ENCODE results near the gene POLR3A. TPM values are rescaled to one million over a fixed set of nuclear protein-coding genes. Genes with fewer than 3 reads are reported as not detected.

The POLR3A gene
- total RNA-seq, 6 donors from 2014 or later, result 10.5 to 18.9 (median 11.0) TPM

GRCh38 chr10:77977934-77978333 is 51.4 kb downstream of the POLR3A start:
- Histone ChIP-seq H3K9me3 (no peaks in the 10 kb centered on the region), H3K36me3 (peaks cover 27 to 68% (median 56%) of the 10 kb centered on the region in 4 donors), H3K27ac (no peak overlapping the region), H3K4me3 (no peak overlapping the region), H3K27me3 (no peaks in the 10 kb centered on the region), H3K4me1 (no peaks in the 10 kb centered on the region)
- TF ChIP-seq, protein P1, sequence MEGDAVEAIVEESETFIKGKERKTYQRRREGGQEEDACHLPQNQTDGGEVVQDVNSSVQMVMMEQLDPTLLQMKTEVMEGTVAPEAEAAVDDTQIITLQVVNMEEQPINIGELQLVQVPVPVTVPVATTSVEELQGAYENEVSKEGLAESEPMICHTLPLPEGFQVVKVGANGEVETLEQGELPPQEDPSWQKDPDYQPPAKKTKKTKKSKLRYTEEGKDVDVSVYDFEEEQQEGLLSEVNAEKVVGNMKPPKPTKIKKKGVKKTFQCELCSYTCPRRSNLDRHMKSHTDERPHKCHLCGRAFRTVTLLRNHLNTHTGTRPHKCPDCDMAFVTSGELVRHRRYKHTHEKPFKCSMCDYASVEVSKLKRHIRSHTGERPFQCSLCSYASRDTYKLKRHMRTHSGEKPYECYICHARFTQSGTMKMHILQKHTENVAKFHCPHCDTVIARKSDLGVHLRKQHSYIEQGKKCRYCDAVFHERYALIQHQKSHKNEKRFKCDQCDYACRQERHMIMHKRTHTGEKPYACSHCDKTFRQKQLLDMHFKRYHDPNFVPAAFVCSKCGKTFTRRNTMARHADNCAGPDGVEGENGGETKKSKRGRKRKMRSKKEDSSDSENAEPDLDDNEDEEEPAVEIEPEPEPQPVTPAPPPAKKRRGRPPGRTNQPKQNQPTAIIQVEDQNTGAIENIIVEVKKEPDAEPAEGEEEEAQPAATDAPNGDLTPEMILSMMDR (IDR thresholded peaks at IDR 0.05), result no peak
- 93 to 100% methylated on average over 3 of the region's 3 CpGs for WGBS, 2 donors
- no peak for ATAC-seq (ENCODE audit: low FRiP score in 2 of 2)
- no peak for DNase-seq

- H3K9me3 ChIP-seq, result no peaks in the 10 kb centered on the region
- H3K27ac ChIP-seq, result no peak overlapping the region
- ATAC-seq (ENCODE audit: low FRiP score in 2 of 2) (no peak), DNase-seq (no peak)
- peaks cover 27 to 59% (median 48%) of the 10 kb centered on the region in 4 donors for H3K36me3 ChIP-seq
- TF ChIP-seq, protein P1 (IDR thresholded peaks at IDR 0.05), result no peak
- TF ChIP-seq POLR2AphosphoS5 (IDR thresholded peaks at IDR 0.05) (no peak), POLR2A (IDR thresholded peaks at IDR 0.05) (no peak), EP300 (IDR thresholded peaks at IDR 0.05) (no peak)
- H3K4me3 ChIP-seq, result no peak overlapping the region
- no peaks in the 10 kb centered on the region for H3K27me3 ChIP-seq
- H3K4me1 ChIP-seq, result no peaks in the 10 kb centered on the region
- 89 to 93% methylated on average over 6 of the region's 7 CpGs for WGBS, 2 donors
Measured at GRCh38 chr10:77977016-77977415, 52.3 kb downstream of the POLR3A start.

- H3K9me3 ChIP-seq, result no peaks in the 10 kb centered on the region
- H3K27me3 ChIP-seq, result no peaks in the 10 kb centered on the region
- no peak for ATAC-seq (ENCODE audit: low FRiP score in 2 of 2)
- no peak overlapping the region for H3K27ac ChIP-seq
- peaks cover 11 to 15% (median 12%) of the 10 kb centered on the region in 4 donors for H3K4me1 ChIP-seq
- no peak overlapping the region for H3K4me3 ChIP-seq
- peaks cover 18 to 43% (median 34%) of the 10 kb centered on the region in 4 donors for H3K36me3 ChIP-seq
- DNase-seq, result no peak
- TF ChIP-seq POLR2A (IDR thresholded peaks at IDR 0.05) (no peak), EP300 (IDR thresholded peaks at IDR 0.05) (no peak), POLR2AphosphoS5 (IDR thresholded peaks at IDR 0.05) (no peak)
- TF ChIP-seq, protein P1 (IDR thresholded peaks at IDR 0.05), result no peak
- WGBS, 2 donors, result 92 to 97% methylated on average over 9 of the region's 9 CpGs
Measured at GRCh38 chr10:77975086-77975666, 54.1 kb downstream of the POLR3A start.

- H3K27ac ChIP-seq, result no peak overlapping the region
- ATAC-seq (ENCODE audit: low FRiP score in 2 of 2), result no peak
- WGBS, 2 donors, result 79% methylated on average over 8 of the region's 8 CpGs
Measured at GRCh38 chr10:77974396-77975074, 54.8 kb downstream of the POLR3A start.

More at GRCh38 chr10:77974396-77975074, 54.8 kb downstream of the POLR3A start:
- Histone ChIP-seq H3K4me3 (no peak overlapping the region), H3K9me3 (no peaks in the 10 kb centered on the region), H3K4me1 (peaks cover 11 to 15% (median 12%) of the 10 kb centered on the region in 4 donors), H3K36me3 (peaks cover 11 to 37% (median 28%) of the 10 kb centered on the region in 4 donors), H3K27me3 (no peaks in the 10 kb centered on the region)
- TF ChIP-seq POLR2AphosphoS5 (IDR thresholded peaks at IDR 0.05) (no peak), POLR2A (IDR thresholded peaks at IDR 0.05) (no peak)
- TF ChIP-seq, protein P1 (IDR thresholded peaks at IDR 0.05), result peak in 2 of 6 experiments; percentile 14 to 21
- no peak for DNase-seq

All from upper lobe of left lung (tissue), 6 donors.